Upper lobe of left lung (tissue), 4 donors: ENCODE data around the gene HHIPL2.

Source experiments
- CTCF ChIP-seq, 6 experiments: fragments of 450-650 bp in 4 of 6; fragments of 200-600 bp in 2 of 6; sonication (generic) in 2 of 6; IDR thresholded peaks; one replicate each; pipeline ENCODE4 v1.5.1; 2016 to 2019; ENCODE audit warnings: antibody characterized with exemption in 6 of 6
- POLR2A ChIP-seq, 4 donors: fragments of 450-650 bp; IDR thresholded peaks; one replicate each; pipeline ENCODE4 v1.5.1; 2016 to 2017; ENCODE audit warnings: antibody characterized with exemption in 4 of 4, mild to moderate bottlenecking in 2 of 4

- TF ChIP-seq CTCF (IDR thresholded peaks at IDR 0.05) (no peak), POLR2A (IDR thresholded peaks at IDR 0.05) (no peak)
These were observed 24.1 kb downstream of the HHIPL2 start for GRCh38 chr1:222523852-222524251.
